ENCODE results near the gene GNA12.

DNA sequence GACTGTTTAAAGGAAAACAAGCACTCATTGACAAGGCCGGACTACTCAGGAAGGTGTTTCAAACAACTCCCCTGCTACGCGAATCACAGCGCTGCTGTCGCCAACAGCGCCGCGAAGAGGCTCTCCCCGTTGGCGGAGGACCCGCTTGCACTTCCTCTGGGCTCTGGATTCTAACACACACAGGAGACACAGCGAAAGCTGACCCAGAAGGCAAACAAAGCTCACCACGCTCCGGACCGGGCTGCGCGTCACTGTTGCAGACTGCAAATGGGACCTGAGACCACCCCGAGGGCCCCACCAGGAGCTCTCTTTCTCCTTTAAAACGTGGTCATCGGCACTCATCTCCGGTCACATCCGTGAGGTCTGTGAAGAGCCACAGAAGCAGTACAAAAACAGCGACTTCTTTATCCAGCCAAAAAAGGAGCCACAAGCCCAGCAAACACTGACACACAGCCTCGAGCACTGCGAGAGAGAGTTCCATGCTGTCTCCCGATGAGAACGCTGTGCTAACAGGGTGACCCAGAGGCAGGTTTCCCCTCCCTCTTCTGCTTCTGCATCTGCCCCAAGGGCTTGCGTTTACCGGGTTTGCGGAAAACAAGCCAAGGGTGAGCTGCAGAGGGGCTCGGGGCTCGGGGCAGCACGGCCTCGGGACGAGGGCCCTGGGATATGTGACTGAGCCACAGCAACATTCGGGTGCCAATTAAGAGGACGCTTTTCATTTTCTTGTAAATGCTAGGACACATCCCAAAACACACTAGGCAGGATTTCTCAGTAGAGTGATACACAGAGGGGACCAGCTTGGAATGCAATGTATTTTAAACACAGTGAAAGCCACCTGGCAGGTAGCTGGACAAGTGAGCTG is 114.8 kb downstream of the GNA12 start:
- TF ChIP-seq, protein P1, sequence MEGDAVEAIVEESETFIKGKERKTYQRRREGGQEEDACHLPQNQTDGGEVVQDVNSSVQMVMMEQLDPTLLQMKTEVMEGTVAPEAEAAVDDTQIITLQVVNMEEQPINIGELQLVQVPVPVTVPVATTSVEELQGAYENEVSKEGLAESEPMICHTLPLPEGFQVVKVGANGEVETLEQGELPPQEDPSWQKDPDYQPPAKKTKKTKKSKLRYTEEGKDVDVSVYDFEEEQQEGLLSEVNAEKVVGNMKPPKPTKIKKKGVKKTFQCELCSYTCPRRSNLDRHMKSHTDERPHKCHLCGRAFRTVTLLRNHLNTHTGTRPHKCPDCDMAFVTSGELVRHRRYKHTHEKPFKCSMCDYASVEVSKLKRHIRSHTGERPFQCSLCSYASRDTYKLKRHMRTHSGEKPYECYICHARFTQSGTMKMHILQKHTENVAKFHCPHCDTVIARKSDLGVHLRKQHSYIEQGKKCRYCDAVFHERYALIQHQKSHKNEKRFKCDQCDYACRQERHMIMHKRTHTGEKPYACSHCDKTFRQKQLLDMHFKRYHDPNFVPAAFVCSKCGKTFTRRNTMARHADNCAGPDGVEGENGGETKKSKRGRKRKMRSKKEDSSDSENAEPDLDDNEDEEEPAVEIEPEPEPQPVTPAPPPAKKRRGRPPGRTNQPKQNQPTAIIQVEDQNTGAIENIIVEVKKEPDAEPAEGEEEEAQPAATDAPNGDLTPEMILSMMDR (IDR thresholded peaks at IDR 0.05): no peak
- TF ChIP-seq POLR2AphosphoS5 (IDR thresholded peaks at IDR 0.05) (peak in 1 of 3 donors; percentile 15), POLR2A (IDR thresholded peaks at IDR 0.05) (no peak)

Measured in stomach (tissue), 4 donors.